ENCODE data around the gene MYO9A.

The MYO9A gene

DNA sequence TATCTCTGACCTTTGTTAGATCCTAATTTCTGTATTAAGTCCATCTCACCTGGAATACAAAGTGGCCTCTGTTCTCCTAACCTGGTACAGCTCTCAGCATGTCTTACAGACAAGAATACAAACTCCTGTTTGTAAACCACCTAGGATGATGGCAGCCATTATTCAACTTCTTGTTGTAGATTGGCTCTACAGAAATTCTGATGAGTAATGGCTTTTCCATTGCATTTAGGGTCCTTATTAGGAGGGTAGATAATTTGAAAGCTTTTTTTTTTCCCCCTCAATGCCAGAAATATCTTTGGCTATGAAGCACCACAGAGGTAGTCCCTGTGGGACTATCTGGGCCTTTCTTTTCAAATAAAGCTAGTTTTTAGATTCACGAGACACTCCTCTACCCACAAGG lies 297.8 kb downstream of the MYO9A start:
- no peak for DNase-seq
- Histone ChIP-seq H3K36me3 (ENCODE audit: control insufficient read depth, insufficient read depth, low read length) (peaks cover 6% of the 10 kb centered on the region), H3K9me3 (ENCODE audit: control insufficient read depth, low read length) (peaks cover 7% of the 10 kb centered on the region), H3K27me3 (replicated peaks; ENCODE audit: control insufficient read depth, insufficient read depth, low read length, poor library complexity, severe bottlenecking) (no peaks in the 10 kb centered on the region), H3K4me1 (ENCODE audit: control insufficient read depth, insufficient read depth, low read length, poor library complexity, severe bottlenecking) (no peaks in the 10 kb centered on the region), H3K27ac (ENCODE audit: insufficient read depth, low read length, poor library complexity, severe bottlenecking) (no peak overlapping the region), H3K4me3 (ENCODE audit: insufficient read depth, low read depth, low read length, poor library complexity, severe bottlenecking) (no peak overlapping the region)

- H3K27me3 ChIP-seq (replicated peaks; ENCODE audit: control insufficient read depth, insufficient read depth, low read length, poor library complexity, severe bottlenecking): no peaks in the 10 kb centered on the region
- H3K27ac ChIP-seq (ENCODE audit: insufficient read depth, low read length, poor library complexity, severe bottlenecking): no peak overlapping the region
- peaks cover 4% of the 10 kb centered on the region for H3K9me3 ChIP-seq (ENCODE audit: control insufficient read depth, low read length)
- H3K4me3 ChIP-seq (ENCODE audit: insufficient read depth, low read depth, low read length, poor library complexity, severe bottlenecking): no peak overlapping the region
- no peak for DNase-seq
- no peaks in the 10 kb centered on the region for H3K4me1 ChIP-seq (ENCODE audit: control insufficient read depth, insufficient read depth, low read length, poor library complexity, severe bottlenecking)
- H3K36me3 ChIP-seq (ENCODE audit: control insufficient read depth, insufficient read depth, low read length): no peaks in the 10 kb centered on the region
Observed at GRCh38 chr15:71817351-71817750, 300.6 kb downstream of the MYO9A start.

DNA sequence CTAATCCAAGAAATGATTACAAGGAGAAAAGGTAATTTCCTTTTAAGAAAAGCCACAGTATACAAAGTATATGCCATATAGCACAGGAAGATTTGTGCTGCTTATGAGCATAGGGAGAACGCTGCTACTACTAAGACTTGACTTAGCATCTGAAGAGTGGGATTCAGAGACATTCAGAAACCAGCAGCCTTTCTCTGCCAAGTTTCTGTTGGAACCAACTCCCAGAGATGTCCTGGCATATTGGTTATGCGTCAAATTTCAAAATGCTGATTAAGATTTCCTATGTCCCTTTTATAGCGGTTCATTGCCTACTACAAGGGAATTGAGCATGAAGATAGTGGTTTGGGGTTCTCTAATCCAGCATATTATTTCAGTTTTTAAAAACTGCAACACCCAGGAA lies 302.6 kb downstream of the MYO9A start:
- H3K4me1 ChIP-seq (ENCODE audit: control insufficient read depth, insufficient read depth, low read length, poor library complexity, severe bottlenecking): no peaks in the 10 kb centered on the region
- no peaks in the 10 kb centered on the region for H3K36me3 ChIP-seq (ENCODE audit: control insufficient read depth, insufficient read depth, low read length)
- no peak for DNase-seq
- no peaks in the 10 kb centered on the region for H3K27me3 ChIP-seq (replicated peaks; ENCODE audit: control insufficient read depth, insufficient read depth, low read length, poor library complexity, severe bottlenecking)
- no peak overlapping the region for H3K27ac ChIP-seq (ENCODE audit: insufficient read depth, low read length, poor library complexity, severe bottlenecking)
- H3K9me3 ChIP-seq (ENCODE audit: control insufficient read depth, low read length): no peaks in the 10 kb centered on the region
- H3K4me3 ChIP-seq (ENCODE audit: insufficient read depth, low read depth, low read length, poor library complexity, severe bottlenecking): no peak overlapping the region

DNA sequence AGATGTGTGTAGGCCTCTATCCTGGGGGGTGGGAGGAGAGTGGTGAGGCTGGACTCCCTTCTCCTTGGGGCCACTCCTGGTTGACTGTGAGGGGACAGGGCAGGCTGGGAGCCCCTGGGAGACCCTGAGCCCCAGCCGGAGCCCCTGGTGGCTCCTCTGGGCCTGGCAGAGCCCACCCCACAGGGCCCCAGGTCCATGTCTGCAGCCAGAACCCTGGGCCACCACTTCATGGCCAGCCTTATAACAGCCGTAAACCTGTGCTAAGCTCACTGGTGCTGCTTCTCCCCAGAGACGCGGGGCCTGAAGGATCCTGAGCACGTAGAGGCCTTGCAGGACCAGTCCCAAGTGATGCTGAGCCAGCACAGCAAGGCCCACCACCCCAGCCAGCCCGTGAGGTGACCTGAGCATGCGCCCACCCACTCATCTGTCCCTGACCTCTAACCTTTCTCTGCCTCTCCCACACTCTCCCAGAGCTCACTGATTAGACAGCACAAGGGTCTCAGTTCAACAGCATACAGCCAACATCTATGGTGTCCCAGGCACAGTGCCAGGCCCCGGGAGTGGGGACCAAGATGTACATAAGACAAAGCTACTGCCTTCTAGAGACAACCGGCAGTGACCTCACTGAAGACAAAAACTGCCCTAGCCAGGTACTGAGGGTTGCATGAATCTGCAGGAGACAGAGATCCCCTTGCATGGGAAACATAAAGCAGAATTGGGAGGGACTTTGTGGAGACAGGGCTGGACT lies 304.1 kb downstream of the MYO9A start:
- H3K4me3 ChIP-seq (ENCODE audit: insufficient read depth, low read depth, low read length, poor library complexity, severe bottlenecking): no peak overlapping the region
- no peaks in the 10 kb centered on the region for H3K4me1 ChIP-seq (ENCODE audit: control insufficient read depth, insufficient read depth, low read length, poor library complexity, severe bottlenecking)
- no peak for DNase-seq
- H3K9me3 ChIP-seq (ENCODE audit: control insufficient read depth, low read length): no peaks in the 10 kb centered on the region
- no peaks in the 10 kb centered on the region for H3K36me3 ChIP-seq (ENCODE audit: control insufficient read depth, insufficient read depth, low read length)
- no peak overlapping the region for H3K27ac ChIP-seq (ENCODE audit: insufficient read depth, low read length, poor library complexity, severe bottlenecking)
- no peaks in the 10 kb centered on the region for H3K27me3 ChIP-seq (replicated peaks; ENCODE audit: control insufficient read depth, insufficient read depth, low read length, poor library complexity, severe bottlenecking)

DNA sequence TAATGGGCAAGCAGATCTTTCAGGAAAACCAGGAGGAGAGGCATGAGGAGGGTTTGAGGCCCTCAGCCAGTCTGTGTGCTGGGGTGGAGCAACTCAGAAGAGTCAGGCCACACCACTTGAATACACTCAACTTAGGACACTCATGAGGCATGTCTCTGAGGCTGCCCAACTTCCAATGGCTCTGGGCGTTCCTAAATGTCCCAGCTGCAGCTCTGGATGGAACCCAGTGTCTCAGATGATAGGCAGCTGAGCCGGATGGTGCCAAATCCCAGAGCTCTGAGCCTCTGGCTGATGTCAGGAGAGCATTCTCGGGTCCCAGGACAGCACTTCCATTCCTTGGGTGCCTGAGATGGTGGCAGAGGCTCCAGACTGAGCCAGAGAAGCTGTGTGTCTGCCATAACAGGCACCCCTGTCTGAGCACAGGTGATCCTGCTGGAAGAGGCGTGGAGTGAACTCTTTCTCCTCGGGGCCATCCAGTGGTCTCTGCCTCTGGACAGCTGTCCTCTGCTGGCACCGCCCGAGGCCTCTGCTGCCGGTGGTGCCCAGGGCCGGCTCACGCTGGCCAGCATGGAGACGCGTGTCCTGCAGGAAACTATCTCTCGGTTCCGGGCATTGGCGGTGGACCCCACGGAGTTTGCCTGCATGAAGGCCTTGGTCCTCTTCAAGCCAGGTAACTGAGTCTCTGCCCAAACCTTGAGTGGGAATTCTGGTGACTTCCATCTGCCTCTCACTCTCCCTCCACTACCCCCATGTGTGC lies 304.8 kb downstream of the MYO9A start:
- Histone ChIP-seq H3K4me1 (ENCODE audit: control insufficient read depth, insufficient read depth, low read length, poor library complexity, severe bottlenecking) (no peaks in the 10 kb centered on the region), H3K9me3 (ENCODE audit: control insufficient read depth, low read length) (no peaks in the 10 kb centered on the region), H3K27ac (ENCODE audit: insufficient read depth, low read length, poor library complexity, severe bottlenecking) (no peak overlapping the region), H3K36me3 (ENCODE audit: control insufficient read depth, insufficient read depth, low read length) (no peaks in the 10 kb centered on the region), H3K4me3 (ENCODE audit: insufficient read depth, low read depth, low read length, poor library complexity, severe bottlenecking) (no peak overlapping the region), H3K27me3 (replicated peaks; ENCODE audit: control insufficient read depth, insufficient read depth, low read length, poor library complexity, severe bottlenecking) (no peaks in the 10 kb centered on the region)
- DNase-seq: no peak

- no peaks in the 10 kb centered on the region for H3K4me1 ChIP-seq (ENCODE audit: control insufficient read depth, insufficient read depth, low read length, poor library complexity, severe bottlenecking)
- DNase-seq: no peak
- no peaks in the 10 kb centered on the region for H3K9me3 ChIP-seq (ENCODE audit: control insufficient read depth, low read length)
- H3K27ac ChIP-seq (ENCODE audit: insufficient read depth, low read length, poor library complexity, severe bottlenecking): no peak overlapping the region
- no peaks in the 10 kb centered on the region for H3K36me3 ChIP-seq (ENCODE audit: control insufficient read depth, insufficient read depth, low read length)
- H3K4me3 ChIP-seq (ENCODE audit: insufficient read depth, low read depth, low read length, poor library complexity, severe bottlenecking): no peak overlapping the region
- no peaks in the 10 kb centered on the region for H3K27me3 ChIP-seq (replicated peaks; ENCODE audit: control insufficient read depth, insufficient read depth, low read length, poor library complexity, severe bottlenecking)
Observed at GRCh38 chr15:71811752-71812735, 305.9 kb downstream of the MYO9A start.

DNA sequence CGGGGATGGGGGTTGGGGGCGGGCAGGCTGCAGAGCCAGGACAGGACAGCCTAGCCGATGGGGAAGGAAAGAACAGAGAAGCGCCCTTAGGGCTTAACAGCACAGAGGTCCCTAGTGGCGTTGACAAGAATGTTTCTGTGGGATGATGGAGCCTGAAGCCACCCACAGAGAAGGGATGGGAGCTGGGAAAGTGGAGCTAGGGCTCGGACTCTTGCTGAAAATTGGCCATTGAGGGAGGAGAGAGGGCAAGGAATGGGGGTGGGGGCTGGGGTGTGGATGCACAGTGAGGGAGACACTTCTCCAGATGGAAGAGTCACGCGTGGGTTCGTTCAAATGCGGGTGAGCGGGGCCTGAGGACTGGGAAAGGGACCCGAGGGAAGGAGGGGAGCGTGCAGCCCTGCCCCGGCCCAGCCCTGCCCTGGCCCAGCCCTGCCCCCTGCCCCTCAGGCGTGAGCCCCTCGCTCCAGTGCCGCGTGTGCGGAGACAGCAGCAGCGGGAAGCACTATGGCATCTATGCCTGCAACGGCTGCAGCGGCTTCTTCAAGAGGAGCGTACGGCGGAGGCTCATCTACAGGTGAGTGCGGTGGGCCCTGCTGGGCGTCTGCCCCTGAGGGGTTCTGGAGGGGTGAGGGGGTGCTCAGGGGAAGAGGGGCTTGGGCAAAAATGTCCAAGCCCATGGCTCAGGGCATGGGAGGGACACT lies 306.8 kb downstream of the MYO9A start:
- DNase-seq: no peak
- Histone ChIP-seq H3K36me3 (ENCODE audit: control insufficient read depth, insufficient read depth, low read length) (no peaks in the 10 kb centered on the region), H3K4me3 (ENCODE audit: insufficient read depth, low read depth, low read length, poor library complexity, severe bottlenecking) (no peak overlapping the region), H3K27me3 (replicated peaks; ENCODE audit: control insufficient read depth, insufficient read depth, low read length, poor library complexity, severe bottlenecking) (no peaks in the 10 kb centered on the region), H3K4me1 (ENCODE audit: control insufficient read depth, insufficient read depth, low read length, poor library complexity, severe bottlenecking) (no peaks in the 10 kb centered on the region), H3K27ac (ENCODE audit: insufficient read depth, low read length, poor library complexity, severe bottlenecking) (no peak overlapping the region), H3K9me3 (ENCODE audit: control insufficient read depth, low read length) (no peaks in the 10 kb centered on the region)

GRCh38 chr15:71810256-71811035 lies 307.5 kb downstream of the MYO9A start, which contains the start of gene NR2E3:
Gene NR2E3, plus strand, starts transcription at chr15:71810554. Its CDS starts 190 bp downstream, at chr15:71810744.
- Histone ChIP-seq H3K4me1 (ENCODE audit: control insufficient read depth, insufficient read depth, low read length, poor library complexity, severe bottlenecking) (no peaks in the 10 kb centered on the region), H3K9me3 (ENCODE audit: control insufficient read depth, low read length) (no peaks in the 10 kb centered on the region), H3K27me3 (replicated peaks; ENCODE audit: control insufficient read depth, insufficient read depth, low read length, poor library complexity, severe bottlenecking) (no peaks in the 10 kb centered on the region), H3K36me3 (ENCODE audit: control insufficient read depth, insufficient read depth, low read length) (no peaks in the 10 kb centered on the region), H3K4me3 (ENCODE audit: insufficient read depth, low read depth, low read length, poor library complexity, severe bottlenecking) (no peak within 1 kb of the TSS), H3K27ac (ENCODE audit: insufficient read depth, low read length, poor library complexity, severe bottlenecking) (no peak within 1 kb of the TSS)
- DNase-seq: no peak

- DNase-seq: no peak
- H3K27me3 ChIP-seq (replicated peaks; ENCODE audit: control insufficient read depth, insufficient read depth, low read length, poor library complexity, severe bottlenecking): no peaks in the 10 kb centered on the region
- H3K4me1 ChIP-seq (ENCODE audit: control insufficient read depth, insufficient read depth, low read length, poor library complexity, severe bottlenecking): no peaks in the 10 kb centered on the region
Observed at GRCh38 chr15:71809346-71809745, 308.6 kb downstream of the MYO9A start.

More at GRCh38 chr15:71809346-71809745, 308.6 kb downstream of the MYO9A start:
- Histone ChIP-seq H3K4me3 (ENCODE audit: insufficient read depth, low read depth, low read length, poor library complexity, severe bottlenecking) (no peak overlapping the region), H3K27ac (ENCODE audit: insufficient read depth, low read length, poor library complexity, severe bottlenecking) (no peak overlapping the region), H3K9me3 (ENCODE audit: control insufficient read depth, low read length) (no peaks in the 10 kb centered on the region), H3K36me3 (ENCODE audit: control insufficient read depth, insufficient read depth, low read length) (no peaks in the 10 kb centered on the region)

Data from effector memory CD4-positive, alpha-beta T cell (primary cell).